NCI-H774 (cell line): ENCODE measurements around the gene EGFL8.
"Not testable (repeated sequence)": the region's sequence is repeated elsewhere in the genome, so short reads cannot be mapped to it uniquely, and the experiment has no call there.

Experiments used
- DNase-seq: peaks from one replicate; lab custom pipeline; 2025; lab: John Stamatoyannopoulos, UW

Gene EGFL8

GRCh38 chr6:32184084-32184640 lies 19.8 kb downstream of the EGFL8 start, which contains the start of gene AGER:
AGER (minus strand) TSS chr6:32184253; CDS start chr6:32184222, 31 bp downstream.
- no peak for DNase-seq

DNA sequence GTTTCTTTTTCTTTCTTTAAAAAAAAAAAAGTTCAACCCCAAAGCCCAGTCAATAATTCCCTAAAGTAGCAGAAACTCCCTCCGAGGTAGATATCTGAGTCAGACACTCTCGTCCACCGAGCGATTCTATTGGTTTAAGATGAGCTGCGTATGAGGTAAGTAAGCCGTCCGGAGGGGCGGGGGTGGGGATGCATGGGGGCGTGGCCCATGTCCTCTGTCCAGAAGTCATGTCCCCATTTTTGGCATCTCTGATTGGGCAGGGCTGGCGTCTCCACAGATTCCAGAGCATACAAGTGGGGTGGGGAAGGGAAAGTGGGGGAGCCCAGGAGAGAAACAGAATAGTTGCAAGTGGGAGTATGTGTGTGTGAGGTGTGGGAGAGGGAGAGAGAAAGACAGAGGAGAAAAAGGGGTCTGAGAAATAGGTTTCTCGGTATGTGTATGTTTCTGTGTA lies 21.3 kb downstream of the EGFL8 start:
- DNase-seq: not testable (repeated sequence)

DNA sequence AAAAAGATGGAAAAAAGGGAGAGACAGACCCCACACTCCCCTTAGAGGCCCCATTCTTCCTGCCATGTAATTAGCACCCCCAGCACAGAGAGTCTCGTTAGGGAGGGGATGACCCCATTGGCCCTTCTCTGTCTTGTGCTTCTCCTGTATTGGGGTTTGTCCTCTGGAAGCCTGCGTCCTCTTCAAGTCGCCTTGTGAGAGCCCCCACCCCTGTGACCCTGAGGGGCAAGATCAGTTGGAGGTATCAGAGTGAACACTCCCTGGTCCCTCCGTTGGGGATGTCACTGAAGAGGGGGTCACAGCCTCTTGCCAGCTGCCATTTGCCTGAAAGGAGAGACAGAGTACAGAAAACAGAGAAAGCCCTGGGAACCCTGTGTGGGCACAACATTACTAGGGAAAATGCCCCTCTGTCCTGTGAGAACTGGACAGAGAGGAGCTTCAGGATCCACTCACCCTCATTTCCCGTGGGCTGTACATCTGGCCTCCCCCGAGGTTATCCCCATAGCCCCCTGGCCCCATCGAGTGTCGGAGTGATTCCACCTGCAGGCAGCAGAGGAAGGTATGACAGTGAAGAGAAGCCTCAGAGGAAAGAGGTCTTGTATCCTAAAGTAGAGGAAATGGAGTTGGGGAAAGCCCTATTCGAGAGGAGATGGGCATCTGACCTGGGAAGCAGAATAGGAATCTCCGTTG lies 21.9 kb downstream of the EGFL8 start:
- not testable (repeated sequence) for DNase-seq

GRCh38 chr6:32187009-32187709 lies 22.8 kb downstream of the EGFL8 start:
- DNase-seq: no peak

- not testable (repeated sequence) for DNase-seq
Observed at GRCh38 chr6:32187725-32188380, 23.5 kb downstream of the EGFL8 start.

- DNase-seq: no peak
Observed at GRCh38 chr6:32188381-32189068, 24.1 kb downstream of the EGFL8 start.

DNA sequence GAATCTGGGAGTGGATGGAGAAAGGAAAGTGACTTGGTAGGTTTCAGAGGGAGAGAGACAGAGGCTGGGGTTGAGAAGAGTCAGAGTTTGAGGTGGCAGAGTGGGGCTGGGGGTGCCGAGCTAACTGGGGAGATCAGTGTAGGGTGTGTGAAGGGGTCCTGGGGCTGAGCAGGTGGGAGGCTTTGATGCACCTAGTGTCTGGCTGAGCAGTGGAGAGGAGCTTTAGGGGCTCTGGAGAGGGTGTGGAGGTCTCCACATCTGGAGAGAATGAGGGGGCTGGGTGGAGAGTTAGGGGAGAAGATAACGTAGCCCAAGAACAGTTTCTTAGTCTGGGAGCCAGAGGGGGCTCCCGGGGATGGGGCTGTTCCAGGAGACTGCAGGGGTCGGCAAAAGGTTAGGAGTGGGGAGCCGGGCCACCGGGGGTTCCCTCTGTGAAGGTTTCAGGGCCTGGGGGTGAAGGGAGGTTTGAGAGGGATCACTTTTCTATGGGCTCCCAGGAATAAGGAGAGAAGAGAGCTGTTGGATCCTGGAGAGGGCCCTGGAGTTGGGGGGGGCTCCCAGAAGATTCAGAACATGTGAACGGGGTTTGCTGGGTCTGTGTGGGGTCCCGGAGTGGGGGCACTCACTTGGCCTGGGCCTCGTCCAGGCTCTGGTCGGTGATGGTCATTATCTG lies 24.8 kb downstream of the EGFL8 start:
- DNase-seq: no peak

DNA sequence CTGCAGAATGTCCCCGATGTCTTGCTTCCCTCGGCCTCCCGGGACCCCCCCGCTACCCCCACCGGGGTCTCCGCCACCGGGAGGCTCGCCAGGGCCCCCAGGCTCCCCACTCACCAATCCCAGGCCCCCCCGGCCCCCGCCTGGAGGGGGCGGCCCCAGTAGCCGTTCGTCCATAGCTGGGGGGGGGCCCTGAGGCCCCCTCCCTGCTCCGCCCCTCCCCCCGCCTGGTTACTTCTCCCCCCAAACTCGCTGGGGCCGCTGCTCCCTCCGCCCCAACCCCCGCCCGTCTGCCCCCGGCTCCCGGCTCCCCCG lies 25.3 kb downstream of the EGFL8 start:
- no peak for DNase-seq

DNA sequence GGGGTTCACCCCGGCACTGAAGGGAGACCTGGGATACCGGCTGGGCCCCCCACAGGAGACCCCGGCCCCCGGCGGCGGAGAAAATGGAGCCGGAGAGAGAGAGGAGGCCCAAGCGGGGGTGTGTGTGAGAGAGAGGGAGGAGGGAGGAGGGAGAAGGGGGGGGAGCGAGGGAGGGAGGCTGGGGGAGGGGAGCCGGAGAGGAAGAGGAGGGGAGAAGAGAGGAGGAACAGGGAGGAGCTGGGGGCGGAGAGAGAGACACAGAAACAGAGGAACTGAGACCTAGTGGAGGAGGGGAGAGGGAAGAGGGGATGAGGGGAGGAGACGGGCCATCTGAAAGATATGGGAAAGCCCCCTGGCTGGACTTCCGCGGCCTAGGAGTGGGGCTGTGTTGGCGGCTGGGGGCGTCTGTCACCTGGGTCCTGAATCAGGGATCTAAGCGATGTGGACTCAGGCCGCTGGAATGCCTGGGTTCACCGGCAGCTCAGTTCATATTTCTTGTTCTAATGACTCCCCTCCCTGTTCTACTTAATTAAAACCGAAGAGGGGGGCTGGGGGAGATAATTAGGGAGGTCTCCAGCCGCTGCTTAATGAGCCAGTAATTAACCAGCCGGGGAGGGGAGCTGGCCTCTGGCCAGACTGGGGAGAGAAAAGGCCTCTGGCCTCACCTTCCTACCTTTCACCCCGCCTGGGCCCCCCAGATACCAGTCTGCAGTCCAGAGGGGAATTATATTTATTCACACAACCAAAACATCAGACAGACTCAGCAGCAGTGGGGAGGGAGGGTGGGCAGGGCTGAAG lies 25.9 kb downstream of the EGFL8 start, which contains the start of gene PBX2:
TSS of gene PBX2 (minus strand) at position 149 of the 798 bp plus-strand sequence. CDS start 287 bp downstream, outside the sequence.
- peak; percentile 45 for DNase-seq

DNA sequence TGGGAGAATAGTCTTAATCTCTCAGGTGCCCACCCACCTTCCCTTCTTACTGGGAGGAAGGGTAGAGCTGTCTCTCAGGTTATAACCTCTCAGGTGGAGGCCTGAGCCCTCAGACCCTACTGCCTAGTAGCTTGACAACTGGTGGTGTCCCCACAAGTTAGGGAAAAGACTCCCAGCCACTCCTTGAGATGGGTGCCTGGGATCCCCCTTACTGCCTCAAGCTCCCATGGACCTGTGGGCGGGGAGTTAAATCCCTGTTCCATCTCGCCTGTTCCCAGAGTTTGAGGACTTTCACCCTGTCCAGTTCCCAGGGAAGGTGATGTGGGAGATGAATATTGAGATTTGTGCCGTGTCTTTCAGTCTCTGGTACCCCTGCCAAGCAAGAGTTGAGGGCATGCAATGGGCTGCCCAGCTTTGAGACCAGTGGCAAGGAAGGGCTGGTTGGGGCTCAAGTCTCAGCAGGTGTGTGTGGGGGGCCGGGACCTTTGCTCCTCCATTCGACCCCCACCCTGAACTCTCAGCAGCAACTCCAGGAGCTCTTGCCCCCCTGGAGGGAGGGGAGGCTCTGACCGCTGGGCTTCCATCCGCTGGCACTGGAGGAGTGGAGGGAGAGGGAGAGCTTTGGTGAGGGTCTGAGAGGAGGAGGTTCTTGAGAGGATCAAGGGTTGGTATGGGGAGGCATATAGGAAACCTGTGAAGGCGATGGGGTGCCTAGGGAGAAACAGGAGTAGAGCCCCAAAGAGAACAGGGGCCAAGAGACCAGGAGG lies 26.7 kb downstream of the EGFL8 start:
- DNase-seq: no peak

- DNase-seq: no peak
Observed at GRCh38 chr6:32191696-32192607, 27.6 kb downstream of the EGFL8 start.

DNA sequence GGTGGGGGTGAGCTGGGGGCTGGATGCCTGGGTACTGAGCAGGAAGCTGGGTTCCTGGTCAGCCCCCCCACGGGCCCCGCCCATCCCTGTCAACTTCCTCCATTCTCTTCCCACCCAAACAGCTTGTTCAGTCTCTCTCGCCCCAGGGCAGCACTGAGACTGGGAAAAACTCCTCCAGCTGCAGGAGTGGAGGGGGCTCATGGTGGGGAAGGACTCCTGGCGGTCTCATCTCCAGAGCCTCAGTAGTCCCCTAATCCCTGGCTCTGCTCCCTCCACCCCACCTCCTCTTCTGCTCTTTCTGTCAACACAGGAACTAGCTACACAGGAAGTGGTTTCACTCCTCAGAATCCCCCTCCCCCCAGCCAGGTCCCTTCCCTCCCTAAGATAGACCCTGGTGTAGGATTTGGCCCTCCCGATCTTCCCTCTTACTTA lies 28.2 kb downstream of the EGFL8 start, which contains the start of gene GPSM3:
TSS of gene GPSM3 (minus strand) at position 36 of the 432 bp plus-strand sequence. CDS start 130 bp downstream, outside the sequence.
- DNase-seq: no peak

DNA sequence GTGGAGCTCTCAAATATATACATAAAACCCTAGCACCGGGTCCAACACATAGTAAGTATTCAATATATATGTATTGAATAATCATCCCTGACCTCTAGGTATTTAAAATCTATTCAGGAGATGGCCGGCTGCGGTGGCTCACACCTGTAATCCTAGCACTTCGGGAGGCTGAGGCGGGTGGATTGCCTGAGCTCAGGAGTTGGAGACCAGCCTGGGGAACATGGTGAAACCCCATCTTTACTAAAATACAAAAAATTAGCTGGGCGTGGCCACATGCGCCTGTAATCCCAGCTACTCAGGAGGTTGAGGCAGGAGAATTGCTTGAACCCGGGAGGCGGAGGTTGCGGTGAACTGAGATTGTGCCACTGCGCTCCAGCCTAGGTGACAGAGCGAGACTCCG lies 28.7 kb downstream of the EGFL8 start:
- DNase-seq: not testable (repeated sequence)

DNA sequence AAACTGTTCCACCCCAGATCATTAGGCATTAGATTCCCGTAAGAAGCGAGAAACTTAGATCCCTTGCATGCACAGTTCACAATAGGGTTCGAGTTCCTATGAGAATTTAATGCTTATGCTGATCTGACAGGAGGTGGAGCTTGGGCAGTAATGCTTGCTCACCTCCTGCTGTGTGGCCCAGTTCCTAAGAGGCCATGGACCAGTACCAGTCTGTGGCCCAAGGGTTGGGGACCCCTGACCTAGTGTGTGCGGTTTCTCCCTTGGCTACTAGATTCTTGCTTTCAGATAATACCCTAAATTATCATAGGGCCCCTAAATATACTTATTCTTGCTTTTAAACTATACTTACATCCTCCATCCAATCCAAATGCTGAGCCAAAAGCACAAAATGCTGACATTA lies 30.0 kb downstream of the EGFL8 start:
- no peak for DNase-seq

DNA sequence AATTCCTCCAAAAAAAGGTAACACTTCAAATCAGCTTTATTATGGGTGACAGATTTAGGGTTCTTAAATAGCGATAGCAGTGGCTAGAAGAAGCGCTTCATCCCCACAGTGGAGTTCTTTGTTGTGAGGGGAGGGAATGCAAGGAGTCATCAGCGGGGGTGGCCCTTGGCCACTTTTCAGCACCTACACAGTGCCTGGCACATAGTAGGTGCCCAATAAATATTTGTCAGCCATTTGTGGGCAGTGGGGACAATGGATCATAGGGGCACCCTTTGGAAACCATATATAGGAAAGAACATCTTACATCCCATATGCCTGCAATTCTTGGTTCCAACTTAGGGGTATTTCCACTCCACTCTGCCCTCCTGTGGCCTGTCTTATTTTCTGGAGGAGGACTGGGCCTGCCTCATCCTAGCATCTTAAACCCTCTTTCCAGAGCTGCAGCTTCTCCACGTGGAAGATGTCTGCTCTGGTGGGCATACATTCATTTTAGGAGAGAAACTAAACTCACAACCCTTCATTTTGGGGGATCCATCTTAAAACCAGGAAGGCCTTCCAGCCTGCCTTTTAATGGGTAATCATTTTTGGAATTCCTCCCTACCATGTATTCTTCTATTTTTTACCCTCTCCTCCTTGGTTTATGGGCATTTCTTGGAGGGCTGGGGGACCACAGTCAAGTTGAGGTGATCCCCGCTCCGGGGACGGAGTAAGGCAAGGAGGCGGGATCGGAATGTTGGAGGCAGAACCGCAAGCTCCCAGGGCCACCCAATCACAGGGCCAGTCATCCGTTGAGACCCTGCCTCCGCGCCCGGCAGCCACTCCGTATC lies 30.6 kb downstream of the EGFL8 start:
- no peak for DNase-seq

- DNase-seq: peak; percentile 99
Observed at GRCh38 chr6:32195652-32195901, 31.2 kb downstream of the EGFL8 start.

DNA sequence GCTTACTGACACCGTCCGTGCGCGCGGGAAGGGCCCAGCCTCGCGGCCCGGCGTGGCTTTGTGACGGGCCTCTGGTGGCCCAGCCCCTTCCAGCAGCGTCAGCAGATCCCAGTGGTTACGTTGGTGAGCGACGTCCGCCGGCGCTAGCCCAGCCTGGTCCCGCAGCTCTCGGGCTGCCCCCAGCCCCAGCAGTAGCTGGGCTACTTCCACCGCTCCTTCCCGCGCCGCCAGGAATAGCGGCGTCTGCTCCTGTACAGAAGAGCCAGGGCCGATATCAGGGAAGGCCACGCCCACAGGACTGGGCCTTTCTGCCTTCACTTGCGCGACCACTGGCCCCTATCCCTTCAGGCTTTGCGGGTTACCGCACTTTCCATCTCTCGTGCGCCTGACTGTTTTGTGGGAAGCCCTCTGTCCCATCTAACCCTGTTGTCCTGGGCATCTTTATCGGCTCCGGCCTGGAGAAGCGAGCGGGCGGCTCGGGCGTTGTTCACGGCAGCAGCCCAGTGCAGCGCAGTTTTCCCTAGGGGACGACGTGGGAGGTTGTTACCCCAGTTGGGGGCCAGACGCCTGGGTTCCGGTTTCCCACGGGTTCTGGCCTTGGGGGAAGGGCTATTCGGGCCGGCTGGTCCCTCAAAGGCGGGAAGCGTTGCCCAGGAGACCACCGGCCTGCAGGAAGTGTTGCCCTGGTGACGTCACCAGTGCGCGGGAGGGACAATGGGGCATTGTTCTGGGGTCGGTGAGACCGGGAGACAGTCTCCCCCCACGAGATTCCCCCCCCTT lies 31.7 kb downstream of the EGFL8 start:
- DNase-seq: peak; percentile 81
